ENCODE measurements around the gene COL27A1. TPM values are rescaled to one million over a fixed set of nuclear protein-coding genes. Genes with fewer than 3 reads are reported as not detected.

Gene COL27A1
- total RNA-seq, 1 experiment from 2014 or later, result 37.0 TPM

DNA sequence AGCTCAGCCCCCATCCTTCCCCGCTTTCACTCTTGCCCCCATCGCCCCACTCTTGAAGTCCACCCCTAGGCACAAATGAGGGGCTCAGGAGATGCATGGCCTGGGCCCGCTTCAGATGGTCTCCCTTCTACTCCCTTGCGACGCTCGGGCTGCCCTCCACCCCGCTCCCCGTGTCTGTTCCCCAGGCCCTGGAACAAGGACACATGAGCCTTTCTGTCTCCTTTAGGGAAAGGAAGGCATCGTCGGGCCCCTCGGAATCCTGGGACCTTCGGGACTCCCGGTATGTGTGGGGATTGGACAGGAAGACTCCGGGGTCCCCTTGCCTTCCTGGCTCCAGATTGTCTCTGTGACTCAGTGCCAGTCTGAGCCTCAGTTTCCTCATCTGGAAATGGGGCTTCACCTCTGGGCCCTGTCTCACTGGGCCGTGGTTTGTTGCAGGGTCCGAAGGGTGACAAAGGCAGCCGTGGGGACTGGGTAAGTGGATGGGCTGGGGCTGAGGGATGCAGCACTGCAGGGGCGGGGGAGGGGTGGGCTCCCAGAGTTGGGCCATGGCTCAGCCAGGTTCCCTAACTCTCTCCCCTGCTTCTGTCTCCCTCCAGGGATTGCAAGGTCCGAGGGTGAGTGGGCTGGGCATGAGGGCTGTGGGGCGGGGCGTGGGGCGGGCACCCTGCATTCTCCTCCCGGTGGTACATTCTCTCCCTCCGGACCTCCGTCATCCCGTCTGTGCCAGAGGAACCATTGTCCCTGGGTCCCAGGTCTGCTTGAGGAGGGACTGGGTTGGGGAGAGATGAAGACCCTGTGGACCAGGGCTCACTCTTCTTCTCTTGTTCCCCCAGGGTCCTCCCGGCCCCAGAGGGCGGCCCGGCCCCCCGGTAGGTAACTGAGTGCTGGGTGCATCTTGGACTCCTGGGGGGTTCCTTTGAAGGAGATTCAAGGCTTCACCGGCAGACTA lies 145.8 kb downstream of the COL27A1 start:
- intact Hi-C loops (cut with micrococcal nuclease; ENCODE audit: unreplicated experiment), result no loop called here
- ChIA-PET POLR2A (ENCODE audit: low non-redundant PET) (no interaction called here), CTCF (no interaction called here)
- no TSS peak for BruUV-seq (replicated peaks)
- no peaks in the 10 kb centered on the region for H3K4me1 ChIP-seq (ENCODE audit: insufficient read depth, low read length, poor library complexity, severe bottlenecking)
- no peak for DNase-seq (ENCODE audit: low spot score)
- no peak overlapping the region for H3K4me3 ChIP-seq (ENCODE audit: low read depth, low read length, poor library complexity, severe bottlenecking)
- peaks cover 5% of the 10 kb centered on the region for H3K36me3 ChIP-seq (ENCODE audit: insufficient read depth, low read length, poor library complexity, severe bottlenecking)
- no peak overlapping the region for H3K27ac ChIP-seq (ENCODE audit: low read depth, low read length, poor library complexity, severe bottlenecking)
- TF ChIP-seq EZH2 (IDR thresholded peaks at IDR 0.05; ENCODE audit: borderline replicate concordance, low read depth, low read length, poor library complexity, severe bottlenecking), result no peak
- TF ChIP-seq, protein P1, sequence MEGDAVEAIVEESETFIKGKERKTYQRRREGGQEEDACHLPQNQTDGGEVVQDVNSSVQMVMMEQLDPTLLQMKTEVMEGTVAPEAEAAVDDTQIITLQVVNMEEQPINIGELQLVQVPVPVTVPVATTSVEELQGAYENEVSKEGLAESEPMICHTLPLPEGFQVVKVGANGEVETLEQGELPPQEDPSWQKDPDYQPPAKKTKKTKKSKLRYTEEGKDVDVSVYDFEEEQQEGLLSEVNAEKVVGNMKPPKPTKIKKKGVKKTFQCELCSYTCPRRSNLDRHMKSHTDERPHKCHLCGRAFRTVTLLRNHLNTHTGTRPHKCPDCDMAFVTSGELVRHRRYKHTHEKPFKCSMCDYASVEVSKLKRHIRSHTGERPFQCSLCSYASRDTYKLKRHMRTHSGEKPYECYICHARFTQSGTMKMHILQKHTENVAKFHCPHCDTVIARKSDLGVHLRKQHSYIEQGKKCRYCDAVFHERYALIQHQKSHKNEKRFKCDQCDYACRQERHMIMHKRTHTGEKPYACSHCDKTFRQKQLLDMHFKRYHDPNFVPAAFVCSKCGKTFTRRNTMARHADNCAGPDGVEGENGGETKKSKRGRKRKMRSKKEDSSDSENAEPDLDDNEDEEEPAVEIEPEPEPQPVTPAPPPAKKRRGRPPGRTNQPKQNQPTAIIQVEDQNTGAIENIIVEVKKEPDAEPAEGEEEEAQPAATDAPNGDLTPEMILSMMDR (conservative IDR thresholded peaks at IDR 0.05; ENCODE audit: low read depth, low read length), result no peak
- H3K27me3 ChIP-seq (replicated peaks; ENCODE audit: insufficient read depth, low read depth, low read length, poor library complexity), result no peaks in the 10 kb centered on the region
- peaks cover under 1% of the 10 kb centered on the region for H3K9me3 ChIP-seq (ENCODE audit: low read depth, low read length, poor library complexity, severe bottlenecking)

DNA sequence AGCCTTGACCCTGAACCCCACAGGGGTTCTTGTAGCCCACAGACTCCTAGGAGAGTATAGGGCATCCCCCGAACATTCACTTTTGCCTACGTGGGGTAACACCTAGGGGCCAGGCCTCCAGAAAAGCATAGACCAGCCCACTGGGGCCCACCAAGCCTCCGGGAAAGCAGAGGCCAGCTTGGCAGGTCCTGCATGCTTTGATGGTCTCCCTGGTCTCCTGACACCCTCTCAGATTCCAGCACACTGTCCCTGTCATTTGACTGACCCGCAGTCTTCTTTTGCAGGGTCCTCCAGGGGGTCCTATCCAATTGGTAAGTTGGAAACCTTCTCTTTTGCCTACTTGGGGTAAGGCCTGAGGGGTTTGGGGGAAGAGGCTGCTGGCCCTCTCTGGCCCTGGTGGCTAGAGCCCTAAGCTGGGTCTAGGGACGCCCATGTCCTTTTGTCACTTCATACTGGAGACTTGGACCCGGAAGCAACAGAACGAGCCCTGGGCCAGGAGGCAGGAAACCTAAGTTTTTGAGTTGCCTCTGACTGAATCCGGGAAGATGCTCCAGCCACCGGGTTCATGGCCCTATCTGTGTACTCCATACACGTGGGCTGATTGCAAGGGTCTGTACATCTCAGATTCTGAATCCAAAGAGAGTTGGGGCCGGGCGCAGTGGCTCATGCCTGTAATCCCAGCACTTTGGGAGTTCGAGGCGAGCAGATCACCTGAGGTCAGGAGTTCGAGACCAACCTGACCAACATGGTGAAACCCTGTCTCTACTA lies 146.6 kb downstream of the COL27A1 start:
- Histone ChIP-seq H3K36me3 (ENCODE audit: insufficient read depth, low read length, poor library complexity, severe bottlenecking) (no peaks in the 10 kb centered on the region), H3K4me3 (ENCODE audit: low read depth, low read length, poor library complexity, severe bottlenecking) (no peak overlapping the region), H3K4me1 (ENCODE audit: insufficient read depth, low read length, poor library complexity, severe bottlenecking) (no peaks in the 10 kb centered on the region), H3K9me3 (ENCODE audit: low read depth, low read length, poor library complexity, severe bottlenecking) (no peaks in the 10 kb centered on the region), H3K27me3 (replicated peaks; ENCODE audit: insufficient read depth, low read depth, low read length, poor library complexity) (no peaks in the 10 kb centered on the region), H3K27ac (ENCODE audit: low read depth, low read length, poor library complexity, severe bottlenecking) (no peak overlapping the region)
- no TSS peak for BruUV-seq (replicated peaks)
- ChIA-PET CTCF (no interaction called here), POLR2A (ENCODE audit: low non-redundant PET) (no interaction called here)
- intact Hi-C loops (cut with micrococcal nuclease; ENCODE audit: unreplicated experiment), result no loop called here
- TF ChIP-seq, protein P1 (conservative IDR thresholded peaks at IDR 0.05; ENCODE audit: low read depth, low read length), result no peak
- TF ChIP-seq EZH2 (IDR thresholded peaks at IDR 0.05; ENCODE audit: borderline replicate concordance, low read depth, low read length, poor library complexity, severe bottlenecking), result no peak
- no peak for DNase-seq (ENCODE audit: low spot score)

DNA sequence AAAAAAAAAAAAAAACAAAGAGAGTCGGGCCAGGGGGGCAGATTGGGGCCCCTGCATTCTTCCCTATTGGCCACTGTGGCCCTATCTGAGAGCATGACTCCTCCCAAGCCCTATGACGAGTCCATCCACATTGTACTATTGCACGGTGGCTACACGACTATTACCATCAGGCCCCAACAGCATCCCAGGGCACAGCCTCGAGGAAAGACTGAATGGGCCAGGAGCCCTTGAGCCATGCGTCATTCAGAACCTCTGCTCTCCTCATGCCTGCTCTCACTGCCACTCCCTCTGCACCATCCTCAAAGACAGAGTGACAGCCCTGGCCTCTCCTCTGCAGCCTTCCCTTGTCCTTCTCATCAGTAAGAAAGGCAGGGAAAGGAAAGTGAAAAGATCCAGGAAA lies 147.4 kb downstream of the COL27A1 start:
- Histone ChIP-seq H3K9me3 (ENCODE audit: low read depth, low read length, poor library complexity, severe bottlenecking) (no peaks in the 10 kb centered on the region), H3K4me1 (ENCODE audit: insufficient read depth, low read length, poor library complexity, severe bottlenecking) (no peaks in the 10 kb centered on the region), H3K27ac (ENCODE audit: low read depth, low read length, poor library complexity, severe bottlenecking) (no peak overlapping the region), H3K4me3 (ENCODE audit: low read depth, low read length, poor library complexity, severe bottlenecking) (no peak overlapping the region), H3K27me3 (replicated peaks; ENCODE audit: insufficient read depth, low read depth, low read length, poor library complexity) (no peaks in the 10 kb centered on the region), H3K36me3 (ENCODE audit: insufficient read depth, low read length, poor library complexity, severe bottlenecking) (no peaks in the 10 kb centered on the region)
- ChIA-PET CTCF (no interaction called here), POLR2A (ENCODE audit: low non-redundant PET) (no interaction called here)
- intact Hi-C loops (cut with micrococcal nuclease; ENCODE audit: unreplicated experiment), result no loop called here
- TF ChIP-seq, protein P1 (conservative IDR thresholded peaks at IDR 0.05; ENCODE audit: low read depth, low read length), result no peak
- TF ChIP-seq EZH2 (IDR thresholded peaks at IDR 0.05; ENCODE audit: borderline replicate concordance, low read depth, low read length, poor library complexity, severe bottlenecking), result no peak
- DNase-seq (ENCODE audit: low spot score), result no peak
- BruUV-seq (replicated peaks), result no TSS peak

Data from A673 (cell line).